Stimulated activated CD4-positive, alpha-beta T cell treated with anti-CD3 and anti-CD28 coated beads, Interleukin-1b, Interleukin-23, amount 100 ng/mL, for 1 hour (primary cell): ENCODE data around the gene CES2.
"Not testable (repeated sequence)": the region's sequence is repeated elsewhere in the genome, so short reads cannot be mapped to it uniquely, and the experiment has no call there.

Experiments used
- DNase-seq, 2 donors: peaks; one replicate each; pipeline ENCODE4 v3.0.0-alpha.2; 2020; ENCODE audit warnings: low read depth in 2 of 2

Gene CES2

GRCh38 chr16:66935314-66936011 is at the start of gene CES2:
Gene CES2 (plus strand): TSS chr16:66935516. CDS start chr16:66935636, 120 bp downstream.
- no peak for DNase-seq

- no peak for DNase-seq
Measured at GRCh38 chr16:66886321-66886720, 49.0 kb upstream of the CES2 start.

GRCh38 chr16:66886914-66887313 is 48.4 kb upstream of the CES2 start:
- no peak for DNase-seq

GRCh38 chr16:66888647-66889615 is 46.4 kb upstream of the CES2 start:
- no peak for DNase-seq

- DNase-seq: no peak
Measured at GRCh38 chr16:66889622-66890021, 45.7 kb upstream of the CES2 start.

GRCh38 chr16:66890799-66891198 is 44.5 kb upstream of the CES2 start:
- no peak for DNase-seq

GRCh38 chr16:66891360-66891759 is 44.0 kb upstream of the CES2 start:
- DNase-seq: no peak

GRCh38 chr16:66891797-66892196 is 43.5 kb upstream of the CES2 start:
- DNase-seq: no peak

- DNase-seq: no peak
Measured at GRCh38 chr16:66894055-66894454, 41.3 kb upstream of the CES2 start.

GRCh38 chr16:66894948-66895688 is 40.2 kb upstream of the CES2 start:
- DNase-seq: peak in 1 of 2 donors; percentile 18

- no peak for DNase-seq
Measured at GRCh38 chr16:66895689-66895979, 39.7 kb upstream of the CES2 start.

GRCh38 chr16:66895999-66896398 is 39.3 kb upstream of the CES2 start:
- DNase-seq: no peak

GRCh38 chr16:66896682-66897081 is 38.6 kb upstream of the CES2 start:
- not testable (repeated sequence) for DNase-seq

GRCh38 chr16:66898207-66898606 is 37.1 kb upstream of the CES2 start:
- DNase-seq: no peak

GRCh38 chr16:66898933-66899309 is 36.4 kb upstream of the CES2 start:
- DNase-seq: no peak

GRCh38 chr16:66899310-66899944 is 35.9 kb upstream of the CES2 start:
- DNase-seq: no peak

GRCh38 chr16:66899945-66900710 is 35.2 kb upstream of the CES2 start:
- DNase-seq: no peak

GRCh38 chr16:66900721-66901441 is 34.4 kb upstream of the CES2 start:
- no peak for DNase-seq

GRCh38 chr16:66901626-66902025 is 33.7 kb upstream of the CES2 start:
- DNase-seq: no peak
